Neural progenitor cell (in vitro differentiated cells): ENCODE results near the gene ADCY2.

ENCODE experiments used
- EZH2 ChIP-seq: fragments of 200-600 bp; sonication (generic); IDR thresholded peaks from 2 replicates; pipeline ENCODE4 v1.6.1; 2017; ENCODE audit warnings: antibody characterized with exemption, mild to moderate bottlenecking, moderate library complexity
- TF ChIP-seq, protein P1 (sequence below): fragments of 200-600 bp; sonication (generic); IDR thresholded peaks from 2 replicates; pipeline ENCODE4 v1.5.1; 2017; ENCODE audit warnings: antibody characterized with exemption, mild to moderate bottlenecking

DNA sequence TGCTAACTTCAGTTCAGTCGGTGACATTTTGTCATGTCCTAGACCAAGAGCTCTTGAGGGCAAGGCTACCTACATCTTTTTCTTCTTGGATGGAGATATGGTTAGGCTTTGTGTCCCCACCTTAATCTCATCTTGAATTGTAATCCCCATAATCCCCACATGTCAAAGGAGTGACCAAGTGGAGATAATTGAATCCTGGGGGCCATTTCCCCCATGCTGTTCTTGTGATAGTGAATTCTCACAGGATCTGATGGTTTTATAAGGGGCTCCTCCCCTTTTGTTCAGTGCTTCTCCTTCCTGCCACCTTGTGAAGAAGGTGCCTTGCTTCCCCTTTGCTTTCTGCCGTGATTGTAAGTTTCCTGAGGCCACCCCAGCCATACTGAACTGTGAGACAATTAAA, 457.1 kb downstream of the ADCY2 start:
- TF ChIP-seq, protein P1, sequence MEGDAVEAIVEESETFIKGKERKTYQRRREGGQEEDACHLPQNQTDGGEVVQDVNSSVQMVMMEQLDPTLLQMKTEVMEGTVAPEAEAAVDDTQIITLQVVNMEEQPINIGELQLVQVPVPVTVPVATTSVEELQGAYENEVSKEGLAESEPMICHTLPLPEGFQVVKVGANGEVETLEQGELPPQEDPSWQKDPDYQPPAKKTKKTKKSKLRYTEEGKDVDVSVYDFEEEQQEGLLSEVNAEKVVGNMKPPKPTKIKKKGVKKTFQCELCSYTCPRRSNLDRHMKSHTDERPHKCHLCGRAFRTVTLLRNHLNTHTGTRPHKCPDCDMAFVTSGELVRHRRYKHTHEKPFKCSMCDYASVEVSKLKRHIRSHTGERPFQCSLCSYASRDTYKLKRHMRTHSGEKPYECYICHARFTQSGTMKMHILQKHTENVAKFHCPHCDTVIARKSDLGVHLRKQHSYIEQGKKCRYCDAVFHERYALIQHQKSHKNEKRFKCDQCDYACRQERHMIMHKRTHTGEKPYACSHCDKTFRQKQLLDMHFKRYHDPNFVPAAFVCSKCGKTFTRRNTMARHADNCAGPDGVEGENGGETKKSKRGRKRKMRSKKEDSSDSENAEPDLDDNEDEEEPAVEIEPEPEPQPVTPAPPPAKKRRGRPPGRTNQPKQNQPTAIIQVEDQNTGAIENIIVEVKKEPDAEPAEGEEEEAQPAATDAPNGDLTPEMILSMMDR, result no peak
- no peak for TF ChIP-seq EZH2
